Natural killer cell (primary cell): ENCODE measurements around the gene KIAA0232. TPM values are rescaled to one million over a fixed set of nuclear protein-coding genes. Genes with fewer than 3 reads are reported as not detected.

Experiments
- ATAC-seq, 3 donors: fragments of 150-1000 bp in 2 of 3; fragments of 200-7000 bp in 1 of 3; cut with Tn5 transposase; 1 replicate in 1 of 3; 2 replicates in 2 of 3; pipeline ENCODE4 v1.10.0; 2021; ENCODE audit warnings: mild to moderate bottlenecking in 2 of 3, moderate library complexity in 2 of 3
- DNase-seq, 2 donors: peaks; one replicate each; pipeline versions ENCODE4 v3.0.0 to v3.0.0-alpha.2; 2013 to 2021; ENCODE audit warnings: mixed read lengths in 1 of 2
- H3K27ac ChIP-seq: one replicate; pipeline ENCODE4 v1.5.1; 2013; ENCODE audit warnings: mild to moderate bottlenecking, low read length
- H3K27me3 ChIP-seq: one replicate; pipeline ENCODE4 v1.6.1; 2013; ENCODE audit warnings: low read length; ENCODE audit not compliant: control insufficient read depth, insufficient read depth
- H3K36me3 ChIP-seq: one replicate; pipeline ENCODE4 v1.6.1; 2013; ENCODE audit warnings: low read length; ENCODE audit not compliant: control insufficient read depth, insufficient read depth
- H3K4me1 ChIP-seq: one replicate; pipeline ENCODE4 v1.6.1; 2013; ENCODE audit warnings: low read length; ENCODE audit not compliant: control insufficient read depth, insufficient read depth
- H3K4me3 ChIP-seq: one replicate; pipeline ENCODE4 v1.5.1; 2013; ENCODE audit warnings: low read length
- H3K9me3 ChIP-seq: one replicate; pipeline ENCODE4 v1.6.1; 2013; ENCODE audit warnings: low read length; ENCODE audit not compliant: control insufficient read depth, insufficient read depth
- H3K27ac Mint-ChIP-seq, 2 donors: one replicate each; pipeline ENCODE4 v1.8.0; 2022; ENCODE audit warnings: mild to moderate bottlenecking in 2 of 2, mixed read lengths in 2 of 2, moderate library complexity in 1 of 2
- H3K27me3 Mint-ChIP-seq, 2 donors: one replicate each; pipeline ENCODE4 v1.8.0; 2022; ENCODE audit warnings: low read depth in 2 of 2, mixed read lengths in 2 of 2
- H3K36me3 Mint-ChIP-seq: one replicate; pipeline ENCODE4 v1.8.0; 2022; ENCODE audit warnings: mixed read lengths
- H3K4me1 Mint-ChIP-seq, 2 donors: one replicate each; pipeline ENCODE4 v1.8.0; 2022; ENCODE audit warnings: mixed read lengths in 2 of 2
- H3K4me3 Mint-ChIP-seq: one replicate; pipeline ENCODE4 v1.8.0; 2022; ENCODE audit warnings: mild to moderate bottlenecking, moderate library complexity, mixed read lengths
- H3K9me3 Mint-ChIP-seq, 2 donors: one replicate each; pipeline ENCODE4 v1.8.0; 2022; ENCODE audit warnings: mixed read lengths in 2 of 2
- CTCF ChIP-seq: fragments of 200-600 bp; IDR thresholded peaks from one replicate; pipeline ENCODE4 v1.8.0; 2022; ENCODE audit warnings: antibody characterized with exemption
- WGBS: methylation state at CpG from one replicate; pipeline ENCODE4 v1.1.7; 2013; ENCODE audit warnings: missing lambda C conversion rate; ENCODE audit not compliant: insufficient coverage; 5-methylcytosine and 5-hydroxymethylcytosine counted together
- intact Hi-C: fragments of 100-400 bp; cut with micrococcal nuclease; formaldehyde crosslinking; loops from one replicate; pipeline ENCODE4 v1.14.2; 2022
- total RNA-seq, 4 donors: library from RNA; stranded (reverse); fragments of 120-200 nt in 1 of 4; gene quantifications; one replicate each; pipeline versions ENCODE4 v1.2.3 to v1.2.4, GENCODE V29; 2013 to 2022

Gene KIAA0232
- total RNA-seq, 3 donors from 2014 or later (not counting 1 experiment from before 2014, with no cell fraction given) = 24.7 to 30.3 (median 28.6) TPM

GRCh38 chr4:6857009-6857882 is 74.7 kb downstream of the KIAA0232 start:
- no peaks in the 10 kb centered on the region for H3K9me3 Mint-ChIP-seq
- H3K4me1 Mint-ChIP-seq = peaks cover 38 to 40% of the 10 kb centered on the region in 2 donors
- 96% methylated on average over 5 of the region's 6 CpGs for whole genome bisulfite sequencing

GRCh38 chr4:6858997-6859396 is 76.5 kb downstream of the KIAA0232 start:
- no peak for DNase-seq
- Mint-ChIP-seq H3K4me1 (peaks cover 25 to 29% of the 10 kb centered on the region in 2 donors), H3K4me3 (no peak overlapping the region), H3K27me3 (no peaks in the 10 kb centered on the region), H3K36me3 (peaks cover 21% of the 10 kb centered on the region), H3K27ac (no peak overlapping the region), H3K9me3 (no peaks in the 10 kb centered on the region)
- Histone ChIP-seq H3K4me3 (no peak overlapping the region), H3K4me1 (peaks cover 8% of the 10 kb centered on the region), H3K27ac (no peak overlapping the region), H3K36me3 (peaks cover 40% of the 10 kb centered on the region), H3K27me3 (no peaks in the 10 kb centered on the region), H3K9me3 (no peaks in the 10 kb centered on the region)
- no peak for ATAC-seq
- 93% methylated on average over 6 of the region's 6 CpGs for WGBS
- TF ChIP-seq CTCF = no peak
- intact Hi-C loops = no loop called here

More at GRCh38 chr4:6857009-6857882, 74.7 kb downstream of the KIAA0232 start:
- H3K4me3 ChIP-seq = no peak overlapping the region
- no peak overlapping the region for H3K27ac ChIP-seq
- no peak overlapping the region for H3K4me3 Mint-ChIP-seq
- no peaks in the 10 kb centered on the region for H3K27me3 Mint-ChIP-seq
- intact Hi-C loops = no loop called here
- H3K36me3 ChIP-seq = peaks cover 35% of the 10 kb centered on the region
- peaks cover 22% of the 10 kb centered on the region for H3K36me3 Mint-ChIP-seq
- ATAC-seq (no peak), DNase-seq (no peak)
- no peaks in the 10 kb centered on the region for H3K27me3 ChIP-seq
- TF ChIP-seq CTCF = no peak
- no peaks in the 10 kb centered on the region for H3K9me3 ChIP-seq
- H3K27ac Mint-ChIP-seq = peak overlapping the region; percentile 22 to 80
- peaks cover 8% of the 10 kb centered on the region for H3K4me1 ChIP-seq

GRCh38 chr4:6859543-6859942 is 77.0 kb downstream of the KIAA0232 start:
- Mint-ChIP-seq H3K36me3 (peaks cover 21% of the 10 kb centered on the region), H3K4me1 (peaks cover 19 to 25% of the 10 kb centered on the region in 2 donors)

More at GRCh38 chr4:6859543-6859942, 77.0 kb downstream of the KIAA0232 start:
- no peak overlapping the region for H3K4me3 ChIP-seq
- DNase-seq = no peak
- TF ChIP-seq CTCF = no peak
- H3K4me1 ChIP-seq = peaks cover 3% of the 10 kb centered on the region
- Mint-ChIP-seq H3K27ac (no peak overlapping the region), H3K4me3 (no peak overlapping the region), H3K27me3 (no peaks in the 10 kb centered on the region), H3K9me3 (no peaks in the 10 kb centered on the region)
- no peak for ATAC-seq
- intact Hi-C loops = no loop called here
- 95% methylated on average over 1 of the region's 1 CpG for WGBS
- no peak overlapping the region for H3K27ac ChIP-seq
- no peaks in the 10 kb centered on the region for H3K27me3 ChIP-seq
- H3K36me3 ChIP-seq = peaks cover 40% of the 10 kb centered on the region
- H3K9me3 ChIP-seq = no peaks in the 10 kb centered on the region
